Sigmoid colon (tissue), 7 donors: Measurements from ENCODE around the gene HOXB13. TPM values are rescaled to one million over a fixed set of nuclear protein-coding genes. Genes with fewer than 3 reads are reported as not detected.

ENCODE experiments used
- DNase-seq: peaks from one replicate; pipeline ENCODE4 v3.0.0-alpha.2; 2019
- H3K27ac ChIP-seq, 4 donors: fragments of 200-600 bp; sonication (generic); one replicate each; pipeline ENCODE4 v1.5.1; 2016 to 2019; ENCODE audit warnings: mild to moderate bottlenecking in 1 of 4
- H3K27me3 ChIP-seq, 3 donors: fragments of 200-600 bp; sonication (generic); one replicate each; pipeline ENCODE4 v1.5.1; 2019; ENCODE audit warnings: mild to moderate bottlenecking in 1 of 3
- H3K36me3 ChIP-seq, 4 donors: fragments of 200-600 bp; sonication (generic); one replicate each; pipeline ENCODE4 v1.5.1; 2016 to 2019
- H3K4me1 ChIP-seq, 4 donors: fragments of 200-600 bp; sonication (generic); one replicate each; pipeline ENCODE4 v1.5.1; 2017 to 2019
- H3K4me3 ChIP-seq, 4 donors: fragments of 200-600 bp; sonication (generic); one replicate each; pipeline ENCODE4 v1.5.1; 2017 to 2019; ENCODE audit warnings: mild to moderate bottlenecking in 2 of 4, moderate library complexity in 1 of 4
- H3K9me3 ChIP-seq, 4 donors: fragments of 200-600 bp in 3 of 4; sonication (generic) in 3 of 4; one replicate each; pipeline versions ENCODE4 v1.5.1 to v1.6.1; 2013 to 2019
- CTCF ChIP-seq, 4 experiments: fragments of 450-650 bp in 3 of 4; fragments of 200-600 bp in 1 of 4; IDR thresholded peaks; one replicate each; pipeline ENCODE4 v1.5.1; 2016 to 2019; ENCODE audit warnings: antibody characterized with exemption in 4 of 4, mild to moderate bottlenecking in 3 of 4, moderate library complexity in 2 of 4
- EP300 ChIP-seq, 4 donors: sonication (generic); formaldehyde crosslinking; IDR thresholded peaks; one replicate each; pipeline ENCODE4 v1.6.1; 2017; ENCODE audit warnings: antibody characterized with exemption in 4 of 4
- POLR2A ChIP-seq, 2 donors: fragments of 450-650 bp; IDR thresholded peaks; one replicate each; pipeline ENCODE4 v1.6.1; 2016; ENCODE audit warnings: antibody characterized with exemption in 2 of 2, mild to moderate bottlenecking in 2 of 2, moderate library complexity in 2 of 2
- POLR2AphosphoS5 ChIP-seq, 4 donors: sonication (generic); formaldehyde crosslinking; IDR thresholded peaks; one replicate each; pipeline ENCODE4 v1.6.1; 2017; ENCODE audit warnings: antibody characterized with exemption in 4 of 4
- WGBS, 2 donors: extraction: QIAGEN DNeasy Blood & Tissue Kit; methylation state at CpG; one replicate each; pipeline ENCODE4 v1.1.7; 2013; 5-methylcytosine and 5-hydroxymethylcytosine counted together
- intact Hi-C: fragments of 100-400 bp; cut with DNase I; formaldehyde crosslinking; loops from one replicate; pipeline ENCODE4 v1.15.1; 2023
- polyA plus RNA-seq, 3 donors: library from polyadenylated mRNA; stranded (reverse); fragments of 200-250 nt; gene quantifications; one replicate each; pipeline ENCODE4 v1.2.3, GENCODE V29; 2013
- total RNA-seq, 4 donors: library from RNA; depleted of rRNA; stranded (reverse); fragments of >200 nt; gene quantifications; one replicate each; pipeline ENCODE4 v1.1.0, GENCODE V29; 2016
- donor health status: healthy with polysubstance abuse.
- donor health status: Bipolar disorder and iron deficiency.
- donor health status: healthy.

HOXB13 gene
- total and polyA plus RNA-seq, 7 donors: 0.36 to 49.2 (median 1.5) TPM

DNA sequence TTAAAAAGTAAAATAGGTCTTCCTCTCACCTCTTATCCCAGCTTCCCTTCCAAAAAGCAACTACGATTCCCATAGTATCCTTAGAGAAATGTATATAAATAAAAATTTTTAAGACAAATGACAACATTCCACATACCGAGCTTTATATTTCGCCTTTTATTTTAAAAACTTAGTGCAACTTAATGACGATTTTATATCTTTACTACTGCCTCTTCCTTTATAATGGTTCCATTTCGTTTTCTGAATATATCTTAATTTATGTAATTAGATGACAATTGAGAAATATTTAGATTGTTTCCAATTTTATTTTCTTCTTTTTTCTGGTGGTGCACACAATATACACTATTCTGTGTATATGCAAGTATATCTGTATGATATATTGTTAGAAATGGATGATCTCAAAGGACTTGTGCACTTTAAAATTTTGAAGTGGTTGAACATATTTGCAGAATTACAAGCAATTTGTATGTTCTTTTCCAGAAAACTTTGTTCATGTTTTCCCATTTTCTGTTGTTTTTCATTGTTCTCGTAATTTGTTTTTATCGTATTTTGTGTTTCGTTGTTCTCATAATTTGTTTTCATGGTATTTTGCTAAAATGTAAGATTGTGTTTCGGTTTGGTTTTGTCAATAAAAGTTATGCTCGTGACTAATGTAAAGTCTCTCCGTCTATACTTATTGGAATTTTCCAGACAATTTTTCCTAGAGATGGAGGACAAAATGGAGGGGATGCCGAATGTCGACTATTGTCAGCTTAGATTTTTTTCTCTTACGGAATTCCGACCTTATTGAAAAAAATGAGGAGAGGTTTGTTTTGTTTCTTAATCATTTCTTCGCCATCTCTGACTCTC is 20.4 kb upstream of the HOXB13 start:
- H3K36me3 ChIP-seq: no peaks in the 10 kb centered on the region
- TF ChIP-seq CTCF (IDR thresholded peaks at IDR 0.05) (no peak), POLR2AphosphoS5 (IDR thresholded peaks at IDR 0.05) (peak in 2 of 4 donors; percentile 23 to 57), POLR2A (IDR thresholded peaks at IDR 0.05) (no peak), EP300 (IDR thresholded peaks at IDR 0.05) (no peak)
- intact Hi-C loops: loop anchor here (2.0 kb wide), 1 partner anchor 30 kb away; no protein-coding TSS in a partner anchor
- H3K4me3 ChIP-seq: no peak overlapping the region
- H3K27me3 ChIP-seq: peaks cover 81 to 100% (median 99%) of the 10 kb centered on the region in 3 donors
- H3K4me1 ChIP-seq: peaks cover 0 to 22% (median 12%) of the 10 kb centered on the region in 4 donors
- no peak overlapping the region for H3K27ac ChIP-seq
- DNase-seq: no peak
- 39 to 41% methylated on average over 16 of the region's 16 CpGs for WGBS, 2 donors
- H3K9me3 ChIP-seq: no peaks in the 10 kb centered on the region

DNA sequence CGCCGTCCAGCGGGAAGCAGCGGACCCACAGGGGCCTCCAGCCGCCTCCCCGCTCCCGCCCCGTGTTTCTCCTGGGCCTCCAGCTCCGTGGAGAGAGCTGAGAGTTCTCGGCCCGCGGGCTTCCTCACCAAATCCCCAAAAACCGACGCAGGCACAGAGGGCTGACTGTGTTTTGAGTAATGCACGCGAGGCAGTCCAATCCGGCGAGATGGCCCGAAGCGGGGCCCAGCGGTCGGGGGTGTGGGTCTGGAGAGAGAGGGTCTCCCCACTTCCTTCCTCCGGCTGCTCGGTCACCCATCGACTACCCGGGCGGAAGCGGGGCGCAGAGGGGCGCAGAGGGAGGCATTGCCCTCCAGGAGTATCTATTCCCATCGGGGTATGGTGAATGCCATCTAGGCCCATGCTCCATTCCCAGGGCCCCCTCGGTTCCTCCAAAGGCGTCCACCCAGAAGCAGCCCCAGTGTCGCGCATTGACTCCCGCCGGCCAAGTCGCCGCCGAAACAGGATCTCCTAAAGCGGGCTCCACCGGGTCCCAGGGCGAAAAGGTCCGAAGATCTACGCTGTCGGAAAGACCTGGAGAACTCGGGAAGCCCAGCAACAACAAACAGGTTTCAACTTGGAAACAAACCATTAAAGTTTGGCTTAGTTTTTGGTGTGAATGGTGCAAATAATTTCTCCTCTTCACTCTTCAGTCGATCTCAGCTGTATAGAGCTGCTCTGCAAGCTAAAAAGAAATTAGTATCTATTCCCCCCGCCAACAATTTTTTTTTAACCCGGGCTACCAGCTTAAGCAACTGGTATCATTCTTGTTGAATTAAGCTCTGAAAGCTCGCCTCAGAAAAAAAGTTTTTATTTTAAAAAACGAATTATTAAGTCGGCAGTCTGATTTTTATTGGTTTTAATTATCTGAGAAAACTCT is 19.2 kb upstream of the HOXB13 start:
- DNase-seq: no peak
- intact Hi-C loops: loop anchor here (2.0 kb wide), 1 partner anchor 29 kb away; no protein-coding TSS in a partner anchor
- TF ChIP-seq POLR2A (IDR thresholded peaks at IDR 0.05) (no peak), CTCF (IDR thresholded peaks at IDR 0.05) (no peak), EP300 (IDR thresholded peaks at IDR 0.05) (no peak), POLR2AphosphoS5 (IDR thresholded peaks at IDR 0.05) (no peak)
- peaks cover 76 to 100% (median 99%) of the 10 kb centered on the region in 3 donors for H3K27me3 ChIP-seq
- no peaks in the 10 kb centered on the region for H3K9me3 ChIP-seq
- WGBS, 2 donors: 20 to 30% methylated on average over 53 of the region's 53 CpGs
- no peaks in the 10 kb centered on the region for H3K36me3 ChIP-seq
- H3K27ac ChIP-seq: no peak overlapping the region
- no peak overlapping the region for H3K4me3 ChIP-seq
- peaks cover 0 to 10% (median 3%) of the 10 kb centered on the region in 4 donors for H3K4me1 ChIP-seq

GRCh38 chr17:48746916-48747444 is 18.4 kb upstream of the HOXB13 start:
- H3K36me3 ChIP-seq: no peaks in the 10 kb centered on the region
- peaks cover 0 to 7% (median 1%) of the 10 kb centered on the region in 4 donors for H3K4me1 ChIP-seq
- TF ChIP-seq CTCF (IDR thresholded peaks at IDR 0.05): no peak
- no peak for TF ChIP-seq POLR2A (IDR thresholded peaks at IDR 0.05)
- no peak for TF ChIP-seq POLR2AphosphoS5 (IDR thresholded peaks at IDR 0.05)
- TF ChIP-seq EP300 (IDR thresholded peaks at IDR 0.05): no peak
- no peak for DNase-seq
- intact Hi-C loops: no loop called here
- H3K27ac ChIP-seq: no peak overlapping the region
- 15 to 22% methylated on average over 21 of the region's 21 CpGs for WGBS, 2 donors
- H3K27me3 ChIP-seq: peaks cover 76 to 100% (median 97%) of the 10 kb centered on the region in 3 donors
- H3K4me3 ChIP-seq: no peak overlapping the region
- H3K9me3 ChIP-seq: no peaks in the 10 kb centered on the region

GRCh38 chr17:48745381-48746275 is 17.1 kb upstream of the HOXB13 start:
- Histone ChIP-seq H3K4me3 (no peak overlapping the region), H3K9me3 (no peaks in the 10 kb centered on the region), H3K27me3 (peaks cover 76 to 100% (median 97%) of the 10 kb centered on the region in 3 donors), H3K36me3 (no peaks in the 10 kb centered on the region), H3K4me1 (peaks cover 0 to 7% (median 1%) of the 10 kb centered on the region in 4 donors), H3K27ac (no peak overlapping the region)
- intact Hi-C loops: no loop called here
- TF ChIP-seq EP300 (IDR thresholded peaks at IDR 0.05): no peak
- no peak for DNase-seq
- 32 to 57% methylated on average over 12 of the region's 12 CpGs for WGBS, 2 donors
